Vagina (tissue), 2 donors: ENCODE measurements around the gene AFF3.

Experiments used
- POLR2A ChIP-seq, 2 donors: fragments of 450-650 bp; IDR thresholded peaks; one replicate each; pipeline ENCODE4 v1.6.1; 2017; ENCODE audit warnings: antibody characterized with exemption in 2 of 2, mild to moderate bottlenecking in 2 of 2, moderate library complexity in 2 of 2
- POLR2AphosphoS5 ChIP-seq, 2 donors: sonication (generic); formaldehyde crosslinking; IDR thresholded peaks; one replicate each; pipeline ENCODE4 v1.9.0; 2017; ENCODE audit warnings: antibody characterized with exemption in 2 of 2, mild to moderate bottlenecking in 2 of 2, low read depth in 1 of 2; ENCODE audit not compliant: insufficient read depth in 1 of 2
- TF ChIP-seq, protein P1 (sequence below), 3 experiments: fragments of 450-650 bp in 2 of 3; fragments of 200-600 bp in 1 of 3; sonication (generic) in 1 of 3; IDR thresholded peaks; one replicate each; pipeline ENCODE4 v1.5.1; 2017 to 2019; ENCODE audit warnings: antibody characterized with exemption in 3 of 3, mild to moderate bottlenecking in 2 of 3, moderate library complexity in 2 of 3

DNA sequence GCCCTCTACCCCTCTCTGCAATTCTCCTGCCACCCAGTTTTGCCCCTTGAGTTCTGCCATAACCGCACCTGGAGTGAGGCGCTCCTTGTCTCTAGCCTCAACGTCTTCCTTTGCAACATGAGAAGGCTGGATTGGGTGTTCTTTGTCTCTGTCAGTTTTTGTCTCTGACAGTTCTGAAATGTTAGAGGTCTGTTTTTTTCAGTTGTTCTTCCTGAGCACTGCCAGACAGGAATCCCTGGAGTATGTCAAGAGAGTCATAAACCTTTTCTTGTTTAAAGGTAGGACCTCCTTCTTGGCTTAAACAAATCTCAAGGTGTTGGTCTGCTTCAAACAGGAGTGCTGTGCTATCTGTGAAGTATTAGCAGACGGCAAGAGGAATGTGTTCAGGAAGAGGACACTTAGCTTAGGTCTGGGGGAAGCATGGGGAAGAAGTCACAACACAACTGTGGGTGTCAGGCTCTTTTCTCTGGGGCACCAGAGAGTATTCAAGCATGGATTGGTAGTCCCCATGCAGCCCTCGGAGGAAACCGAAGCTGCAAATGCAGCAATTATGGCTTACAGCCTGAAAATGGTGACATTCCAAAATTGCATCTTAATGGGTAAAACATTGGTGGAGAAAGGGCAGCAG lies 32.3 kb downstream of the AFF3 start:
- TF ChIP-seq, protein P1, sequence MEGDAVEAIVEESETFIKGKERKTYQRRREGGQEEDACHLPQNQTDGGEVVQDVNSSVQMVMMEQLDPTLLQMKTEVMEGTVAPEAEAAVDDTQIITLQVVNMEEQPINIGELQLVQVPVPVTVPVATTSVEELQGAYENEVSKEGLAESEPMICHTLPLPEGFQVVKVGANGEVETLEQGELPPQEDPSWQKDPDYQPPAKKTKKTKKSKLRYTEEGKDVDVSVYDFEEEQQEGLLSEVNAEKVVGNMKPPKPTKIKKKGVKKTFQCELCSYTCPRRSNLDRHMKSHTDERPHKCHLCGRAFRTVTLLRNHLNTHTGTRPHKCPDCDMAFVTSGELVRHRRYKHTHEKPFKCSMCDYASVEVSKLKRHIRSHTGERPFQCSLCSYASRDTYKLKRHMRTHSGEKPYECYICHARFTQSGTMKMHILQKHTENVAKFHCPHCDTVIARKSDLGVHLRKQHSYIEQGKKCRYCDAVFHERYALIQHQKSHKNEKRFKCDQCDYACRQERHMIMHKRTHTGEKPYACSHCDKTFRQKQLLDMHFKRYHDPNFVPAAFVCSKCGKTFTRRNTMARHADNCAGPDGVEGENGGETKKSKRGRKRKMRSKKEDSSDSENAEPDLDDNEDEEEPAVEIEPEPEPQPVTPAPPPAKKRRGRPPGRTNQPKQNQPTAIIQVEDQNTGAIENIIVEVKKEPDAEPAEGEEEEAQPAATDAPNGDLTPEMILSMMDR (IDR thresholded peaks at IDR 0.05): no peak
- TF ChIP-seq POLR2A (IDR thresholded peaks at IDR 0.05) (no peak), POLR2AphosphoS5 (IDR thresholded peaks at IDR 0.05; ENCODE audit: insufficient read depth in 1 of 2, low read depth in 1 of 2) (no peak)
